Cerebellar nuclear complex (tissue), 1 donor: ENCODE data around the gene NAA20.

Experiments
- DNase-seq, 2 experiments: peaks; one replicate each; lab custom pipeline; 2025; lab: John Stamatoyannopoulos, UW

Gene NAA20

DNA sequence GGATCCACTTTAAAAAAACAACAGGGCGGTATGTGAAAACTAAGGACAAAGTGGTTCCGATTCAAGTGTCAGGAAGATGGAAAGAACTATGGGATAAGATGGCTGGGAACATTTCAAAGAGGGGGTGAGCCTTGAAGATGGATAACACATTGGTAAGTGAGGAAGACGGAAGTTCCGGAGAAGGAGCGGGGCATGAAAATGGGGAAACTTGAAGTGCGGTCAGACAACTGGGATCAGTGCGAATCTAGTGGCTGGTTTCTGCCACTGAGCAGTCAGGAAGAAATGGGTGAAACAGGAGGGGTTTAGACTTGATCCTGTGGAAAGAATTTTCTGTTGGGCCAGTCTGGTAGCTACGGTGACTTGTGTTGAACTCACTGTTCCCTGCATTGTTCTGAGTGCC lies 1.2 kb downstream of the NAA20 start:
- DNase-seq = no peak

DNA sequence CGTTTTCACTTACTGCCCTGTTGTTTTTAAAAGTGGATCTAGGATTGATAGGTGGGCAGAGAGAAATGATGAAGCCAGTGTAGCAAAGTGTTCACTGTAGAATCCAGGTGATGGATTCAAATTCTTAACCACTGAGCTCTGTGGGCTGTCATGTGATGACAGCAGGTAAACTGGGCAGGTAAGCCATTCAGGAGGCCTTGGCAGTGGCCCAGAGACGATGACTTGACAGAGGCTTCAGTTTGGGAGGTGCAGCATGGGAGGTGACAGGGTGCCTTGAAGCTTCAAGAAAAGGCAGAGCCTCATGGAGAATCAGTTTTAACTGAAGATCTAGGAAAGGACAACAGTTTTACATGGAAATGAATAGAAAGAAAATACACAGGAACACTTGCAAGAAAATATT lies 2.0 kb downstream of the NAA20 start:
- no peak for DNase-seq

DNA sequence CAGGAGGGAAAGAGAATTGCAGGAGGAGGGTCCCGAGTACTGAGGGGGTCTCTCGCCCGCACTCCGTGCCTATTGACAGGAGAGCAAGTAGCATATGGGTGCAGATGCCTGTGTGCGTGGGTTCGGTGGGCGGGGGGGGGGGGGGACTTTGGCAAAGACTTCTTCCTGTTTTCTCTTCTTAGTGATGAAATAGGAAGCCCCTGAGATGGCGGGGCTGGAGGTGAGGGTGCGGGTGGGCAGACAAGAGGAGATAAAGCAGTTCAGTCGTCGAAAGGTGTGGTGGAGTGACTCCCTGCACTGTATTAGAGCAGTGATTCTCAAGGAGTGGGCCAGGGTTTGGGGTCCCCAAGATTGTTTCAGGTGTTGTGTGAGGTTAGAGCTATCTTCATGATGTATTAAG lies 3.7 kb downstream of the NAA20 start:
- no peak for DNase-seq

DNA sequence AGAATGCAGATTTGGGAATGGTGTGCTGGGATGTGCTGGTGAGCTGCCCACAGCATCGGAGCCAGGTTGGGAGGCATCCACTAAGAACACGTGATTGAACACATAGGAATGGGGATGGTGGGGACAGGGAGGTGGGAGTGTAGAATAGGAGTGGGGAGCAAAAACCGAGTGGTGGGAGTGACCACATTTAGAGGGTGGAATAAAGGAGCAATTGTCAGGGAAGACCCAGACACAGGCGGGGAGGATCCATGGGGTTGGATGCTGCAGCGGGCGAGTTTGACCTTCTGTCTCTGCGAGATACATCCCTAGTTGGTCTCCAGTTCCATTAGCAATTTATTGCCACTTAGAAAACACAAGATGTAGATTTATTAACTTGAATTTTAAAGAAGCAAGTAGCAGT lies 4.7 kb downstream of the NAA20 start:
- no peak for DNase-seq

DNA sequence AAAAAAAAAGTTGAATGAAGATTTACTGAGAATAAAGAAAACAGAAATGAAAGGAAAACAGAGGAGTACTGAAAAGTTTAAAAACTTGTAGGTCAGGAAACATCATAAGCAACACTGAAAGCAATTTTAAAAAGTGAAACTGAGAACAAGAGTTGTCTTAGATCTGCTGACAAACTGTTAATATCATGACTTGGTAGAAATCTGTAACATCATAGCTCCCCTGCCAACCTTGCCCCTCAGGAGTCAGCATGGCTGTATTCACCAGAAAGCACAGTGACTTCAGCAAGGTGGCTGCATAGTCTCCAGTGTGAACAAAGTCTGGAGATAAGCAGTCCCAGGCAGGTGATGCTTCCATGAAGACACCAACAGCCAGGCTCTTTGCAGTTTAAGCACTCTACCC lies 5.3 kb downstream of the NAA20 start:
- no peak for DNase-seq

DNA sequence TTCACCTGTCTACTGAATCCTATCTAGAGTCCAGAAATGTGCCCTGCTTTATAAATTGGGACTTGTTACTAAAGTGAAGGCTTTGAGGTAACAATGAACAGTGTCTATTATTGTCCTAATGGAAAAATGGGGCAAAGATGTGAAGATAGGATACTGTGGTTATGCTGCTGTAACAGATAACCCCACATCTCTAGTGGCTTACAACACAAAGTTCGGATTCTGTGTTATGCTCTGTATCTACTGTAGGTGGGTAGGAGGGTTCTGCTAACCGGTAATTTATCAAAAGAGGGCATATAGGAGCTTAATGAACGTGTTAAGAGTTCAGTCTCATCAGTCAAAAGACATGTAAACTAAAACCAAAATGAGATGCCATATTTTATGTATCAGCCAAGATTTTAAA lies 6.2 kb downstream of the NAA20 start:
- no peak for DNase-seq

DNA sequence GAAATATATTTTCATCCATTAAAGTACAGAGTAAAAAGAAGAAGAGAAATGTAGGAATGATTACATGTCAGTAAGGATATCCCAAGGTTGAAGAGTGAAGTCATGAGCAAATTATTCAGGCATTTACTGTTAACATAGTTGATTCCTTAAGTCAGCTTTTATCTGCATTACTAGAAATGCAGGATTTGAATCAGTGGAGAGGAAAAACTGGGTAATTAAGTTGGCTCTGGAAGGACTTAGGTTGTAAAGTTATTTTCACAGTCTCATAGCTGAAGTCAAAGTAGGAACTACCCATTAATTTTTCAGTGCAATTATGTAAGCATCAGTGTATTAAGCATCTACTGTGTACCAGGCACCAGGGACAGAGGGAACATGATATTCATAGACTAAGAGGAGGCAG lies 7.8 kb downstream of the NAA20 start:
- DNase-seq = no peak

- DNase-seq = no peak
Measured at GRCh38 chr20:20027284-20027683, 10.1 kb downstream of the NAA20 start.

DNA sequence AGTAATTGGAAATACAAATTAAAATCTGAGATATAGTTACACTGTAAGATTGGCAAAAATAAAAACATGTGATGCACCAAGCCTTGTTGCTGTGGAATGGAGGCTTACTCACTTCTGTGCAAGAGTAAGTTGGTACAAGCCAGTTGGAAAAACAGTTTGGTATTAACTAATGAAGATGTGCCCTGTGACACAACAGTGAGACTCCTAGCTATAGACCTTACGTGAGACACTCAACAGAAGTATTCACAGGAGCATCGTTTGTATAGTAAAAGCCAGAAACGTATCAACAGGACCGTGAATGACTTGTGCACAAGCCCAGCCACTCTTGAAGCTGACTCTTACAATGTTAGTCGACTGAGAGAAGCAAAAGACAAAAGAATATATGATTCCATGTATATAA lies 14.6 kb downstream of the NAA20 start:
- no peak for DNase-seq

DNA sequence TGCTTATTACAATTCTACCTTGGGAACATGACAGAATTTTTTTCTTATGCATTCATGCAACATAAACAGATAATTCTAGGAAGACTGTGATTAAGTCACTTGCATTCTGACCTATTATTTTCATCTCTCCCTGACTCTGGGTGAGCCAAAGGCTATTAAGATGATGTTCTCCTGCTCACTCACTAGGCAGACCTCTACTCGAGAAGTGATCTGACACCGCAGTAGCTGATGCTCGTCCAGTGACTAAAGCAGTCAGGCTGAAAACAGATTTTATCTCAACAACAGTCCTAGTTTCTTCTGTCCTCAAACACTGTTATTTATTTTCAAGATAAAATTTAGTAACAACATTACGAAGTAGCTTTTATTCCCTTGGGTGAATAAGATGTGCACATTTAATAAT lies 17.3 kb downstream of the NAA20 start:
- no peak for DNase-seq

DNA sequence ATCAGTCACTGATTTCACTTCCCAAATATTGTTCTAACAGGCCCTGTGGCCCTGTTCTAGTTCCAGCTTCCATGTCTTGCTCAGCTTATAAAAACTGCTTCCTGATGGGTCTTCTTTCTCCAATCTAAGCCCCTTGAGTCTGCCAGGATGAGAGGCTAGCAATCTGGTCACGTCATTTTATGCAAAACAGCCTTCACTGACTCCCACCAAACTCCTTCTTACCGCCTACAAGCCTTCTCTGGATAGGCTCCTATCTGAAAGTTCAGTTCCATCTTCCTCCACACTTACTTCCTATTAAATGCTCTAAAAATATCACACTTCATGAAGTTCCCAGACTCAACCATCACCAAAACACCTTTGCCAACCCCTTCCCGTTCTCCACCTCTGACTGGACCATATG lies 19.6 kb downstream of the NAA20 start:
- no peak for DNase-seq

GRCh38 chr20:20037960-20038359 lies 20.8 kb downstream of the NAA20 start:
- no peak for DNase-seq

DNA sequence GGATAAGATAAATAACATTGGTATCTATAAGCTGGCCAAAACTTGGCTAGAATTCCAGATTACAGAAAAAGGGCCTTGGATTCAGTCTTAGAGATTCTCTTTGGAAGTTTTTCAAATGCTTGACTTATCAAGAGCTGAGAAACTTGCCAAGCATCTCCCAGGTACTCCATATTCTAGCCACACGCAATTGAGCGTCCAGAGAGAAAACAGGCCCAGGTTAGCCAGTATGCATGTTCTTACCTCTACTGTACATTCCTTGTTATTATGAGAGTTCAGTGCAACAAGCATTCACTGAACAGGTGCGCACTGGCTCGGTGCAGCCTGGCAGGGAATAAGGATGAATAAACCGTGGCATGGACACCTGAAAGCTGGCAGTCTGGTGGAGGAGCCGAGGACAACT lies 21.4 kb downstream of the NAA20 start:
- DNase-seq = no peak

GRCh38 chr20:20039752-20040387 lies 22.7 kb downstream of the NAA20 start:
- no peak for DNase-seq

GRCh38 chr20:20051767-20052073 lies 34.6 kb downstream of the NAA20 start:
- DNase-seq = no peak

GRCh38 chr20:20052074-20052970 lies 35.2 kb downstream of the NAA20 start, which contains the start of the genes CFAP61 and CRNKL1:
TSS of gene CFAP61 (plus strand) at chr20:20052532. CDS start at chr20:20056654, 4,122 bp downstream.
TSS of gene CRNKL1 (minus strand) at chr20:20052466. CDS start at chr20:20052342, 124 bp downstream.
- peak; percentile 50 to 88 for DNase-seq

DNA sequence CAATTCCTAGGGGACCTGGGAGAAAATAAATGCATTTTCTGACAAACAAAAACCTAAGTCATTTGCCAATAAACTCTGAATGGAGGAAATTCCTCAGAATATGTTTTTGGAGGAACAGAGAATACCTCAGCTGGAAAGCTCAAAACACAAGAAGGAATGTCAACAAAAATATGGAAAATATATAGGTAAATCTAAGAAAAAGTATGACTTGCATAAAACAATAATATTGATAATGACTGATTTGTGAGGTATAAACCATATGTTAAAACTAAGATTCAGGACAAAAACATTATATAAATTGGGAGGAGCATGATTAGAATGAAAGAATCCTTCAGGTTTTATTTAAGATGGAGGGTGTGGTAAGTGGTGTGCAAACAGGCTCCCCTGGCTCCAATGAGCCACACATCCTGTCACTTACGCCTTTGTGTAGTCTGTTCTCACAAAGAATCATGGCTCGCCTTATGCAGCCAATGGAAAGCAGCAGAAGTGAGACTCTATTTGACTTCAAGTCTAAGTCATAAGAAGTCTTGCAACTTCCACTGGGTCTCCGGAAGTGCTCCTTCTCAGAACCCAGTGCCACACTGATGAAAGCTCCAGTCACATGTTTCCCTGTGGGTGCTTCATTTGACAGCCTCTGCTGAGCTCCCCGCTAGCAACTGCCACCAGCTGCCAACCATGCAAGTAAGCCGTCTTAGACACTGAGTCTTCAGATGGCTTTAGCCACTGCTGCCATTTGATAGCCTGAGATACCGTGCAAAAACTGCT lies 43.3 kb downstream of the NAA20 start:
- no peak for DNase-seq

GRCh38 chr20:20063941-20064702 lies 47.0 kb downstream of the NAA20 start:
- DNase-seq = no peak

DNA sequence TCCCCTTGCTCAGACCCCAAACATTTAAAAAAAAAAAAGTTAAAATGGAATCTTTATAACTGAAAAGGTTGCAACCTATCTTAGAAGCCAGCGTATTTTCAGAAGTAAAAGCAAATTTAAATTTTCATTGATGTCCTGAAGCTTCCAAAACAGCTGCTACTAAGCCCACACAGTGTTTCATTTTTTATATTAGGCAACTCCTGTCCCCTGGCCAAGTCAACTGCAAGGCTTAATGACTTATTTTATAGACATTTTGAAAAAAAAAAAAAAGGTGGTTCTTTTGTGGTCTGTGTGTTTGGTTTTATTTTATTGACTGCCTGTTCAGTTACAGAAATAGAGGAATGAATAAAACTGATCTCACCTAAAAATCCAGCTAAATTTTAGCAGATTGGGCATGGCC lies 48.2 kb downstream of the NAA20 start:
- DNase-seq = no peak

DNA sequence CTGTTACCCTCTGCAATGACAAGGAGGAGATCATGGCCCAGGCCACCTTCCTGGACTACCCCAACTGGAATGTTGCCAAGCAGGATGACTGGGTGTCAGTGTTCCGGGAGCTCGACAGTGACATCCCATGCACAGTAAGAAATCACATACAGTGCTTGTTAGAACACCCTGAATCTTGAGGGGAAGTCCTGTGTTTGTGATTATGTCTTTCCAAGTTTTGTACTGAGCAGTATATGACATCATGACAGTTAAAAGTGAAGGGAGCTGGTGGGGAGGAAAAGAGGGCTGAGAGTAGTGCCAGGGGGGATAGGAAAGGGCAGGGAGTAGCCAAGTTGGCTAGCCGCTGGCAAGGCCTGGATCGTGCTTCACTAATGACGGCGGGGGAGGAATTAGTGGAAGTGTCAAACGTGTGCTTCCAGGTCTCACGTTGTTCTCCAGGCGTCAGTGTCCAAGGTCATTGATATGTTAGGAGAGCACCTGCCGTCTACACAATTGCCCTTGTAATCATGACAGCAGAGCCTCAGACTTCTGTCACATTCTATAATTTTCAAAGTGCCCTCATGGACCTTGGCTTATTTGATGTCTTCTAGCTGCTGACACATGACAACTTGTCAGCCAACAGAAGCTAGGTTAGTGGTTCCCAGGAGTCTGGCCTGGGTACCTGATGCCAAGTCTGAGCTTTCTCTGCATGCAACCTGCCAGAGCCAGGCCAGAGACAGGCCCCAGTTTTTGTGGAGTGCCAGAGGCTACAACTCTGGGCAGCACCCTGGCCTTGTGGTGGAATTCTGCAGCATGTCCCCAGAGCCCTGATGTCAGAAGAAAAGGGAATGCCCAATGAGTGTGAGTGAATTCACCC lies 53.9 kb downstream of the NAA20 start:
- DNase-seq = no peak

- DNase-seq = peak in 1 of 2 experiments; percentile 42
Measured at GRCh38 chr20:20073801-20074371, 56.7 kb downstream of the NAA20 start.
